Gastroesophageal sphincter (tissue), 4 donors: ENCODE data around the gene RGS10. TPM values are rescaled to one million over a fixed set of nuclear protein-coding genes. Genes with fewer than 3 reads are reported as not detected.

Source experiments
- ATAC-seq: fragments of 150-250 bp; one replicate; pipeline ENCODE4 v1.9.1; 2016; ENCODE audit warnings: mild to moderate bottlenecking, moderate library complexity
- H3K27ac ChIP-seq, 4 donors: fragments of 200-600 bp; sonication (generic) in 3 of 4; 1 replicate in 3 of 4; 2 replicates in 1 of 4; pipeline ENCODE4 v1.5.1; 2016 to 2019
- H3K27me3 ChIP-seq: fragments of 200-600 bp; sonication (generic); one replicate; pipeline ENCODE4 v1.5.1; 2019
- H3K36me3 ChIP-seq, 2 donors: fragments of 200-600 bp; sonication (generic); one replicate each; pipeline ENCODE4 v1.5.1; 2019; ENCODE audit warnings: control low read depth in 1 of 2
- H3K4me1 ChIP-seq, 3 donors: fragments of 200-600 bp; sonication (generic); 1 replicate in 2 of 3; 2 replicates in 1 of 3; pipeline ENCODE4 v1.5.1; 2016 to 2019; ENCODE audit warnings: control low read depth in 2 of 3
- H3K4me3 ChIP-seq, 2 donors: fragments of 200-600 bp; sonication (generic); one replicate each; pipeline ENCODE4 v1.5.1; 2019; ENCODE audit warnings: mild to moderate bottlenecking in 1 of 2, moderate library complexity in 1 of 2
- H3K9me3 ChIP-seq, 3 donors: fragments of 200-600 bp; sonication (generic); one replicate each; pipeline ENCODE4 v1.5.1; 2017 to 2019; ENCODE audit warnings: control low read depth in 2 of 3
- CTCF ChIP-seq, 4 experiments: fragments of 200-600 bp in 2 of 4; fragments of 450-650 bp in 2 of 4; sonication (generic) in 1 of 4; IDR thresholded peaks; one replicate each; pipeline ENCODE4 v1.5.1; 2017 to 2019; ENCODE audit warnings: antibody characterized with exemption in 4 of 4, mild to moderate bottlenecking in 2 of 4, moderate library complexity in 2 of 4
- EP300 ChIP-seq: sonication (generic); formaldehyde crosslinking; IDR thresholded peaks from one replicate; pipeline ENCODE4 v1.6.1; 2017; ENCODE audit warnings: antibody characterized with exemption, mild to moderate bottlenecking
- POLR2A ChIP-seq, 2 donors: fragments of 450-650 bp; IDR thresholded peaks; one replicate each; pipeline ENCODE4 v1.6.1; 2017; ENCODE audit warnings: antibody characterized with exemption in 2 of 2, mild to moderate bottlenecking in 2 of 2, moderate library complexity in 1 of 2
- POLR2AphosphoS5 ChIP-seq: sonication (generic); formaldehyde crosslinking; IDR thresholded peaks from one replicate; pipeline ENCODE4 v1.6.1; 2017; ENCODE audit warnings: antibody characterized with exemption
- WGBS, 2 donors: methylation state at CpG; one replicate each; pipeline ENCODE4 v1.1.5; 2018; ENCODE audit warnings: low coverage in 1 of 2; 5-methylcytosine and 5-hydroxymethylcytosine counted together
- total RNA-seq, 4 donors: library from RNA; depleted of rRNA; stranded (reverse); fragments of >200 nt; gene quantifications; one replicate each; pipeline ENCODE4 v1.1.0, GENCODE V29; 2016

The RGS10 gene
- 10 to 100 TPM; 18.1 to 48.5 (median 33.4) TPM for total RNA-seq

- WGBS, 2 donors, result 0% methylated on average over 7 of the region's 76 CpGs; no CpG with 5 or more reads in 1 of the 2 donors
- Histone ChIP-seq H3K4me3 (peak within 1 kb of the TSS; percentile 77 to 82), H3K9me3 (no peaks in the 10 kb centered on the region), H3K36me3 (no peaks in the 10 kb centered on the region), H3K27ac (peak within 1 kb of the TSS; percentile 30 to 86 (median 82)), H3K4me1 (peaks cover 0 to 74% (median 27%) of the 10 kb centered on the region in 3 donors), H3K27me3 (peaks cover 3% of the 10 kb centered on the region)
- ATAC-seq, result peak; percentile 92
- TF ChIP-seq CTCF (IDR thresholded peaks at IDR 0.05) (no peak), POLR2A (IDR thresholded peaks at IDR 0.05) (peak; percentile 60 to 67), EP300 (no peak), POLR2AphosphoS5 (peak; percentile 41)
Measured at GRCh38 chr10:119542357-119542987, at the start of gene RGS10. Gene RGS10 (minus strand): TSS chr10:119542719. CDS start chr10:119542638, 81 bp downstream.

- Histone ChIP-seq H3K4me1 (peaks cover 7 to 38% (median 10%) of the 10 kb centered on the region in 3 donors), H3K9me3 (no peaks in the 10 kb centered on the region), H3K4me3 (no peak overlapping the region), H3K27ac (no peak overlapping the region), H3K36me3 (peaks cover 3 to 53% of the 10 kb centered on the region in 2 donors), H3K27me3 (no peaks in the 10 kb centered on the region)
- no peak for ATAC-seq
- TF ChIP-seq POLR2AphosphoS5, result no peak
- no peak for TF ChIP-seq CTCF (IDR thresholded peaks at IDR 0.05)
- TF ChIP-seq EP300, result no peak
- no peak for TF ChIP-seq POLR2A (IDR thresholded peaks at IDR 0.05)
- 89 to 92% methylated on average over 4 of the region's 4 CpGs for WGBS, 2 donors
Measured at GRCh38 chr10:119588071-119588470, 45.6 kb upstream of the RGS10 start.

- Histone ChIP-seq H3K36me3 (peaks cover 0 to 76% of the 10 kb centered on the region in 2 donors), H3K4me1 (peaks cover 0 to 26% (median 9%) of the 10 kb centered on the region in 3 donors), H3K27me3 (no peaks in the 10 kb centered on the region), H3K4me3 (no peak overlapping the region), H3K27ac (no peak overlapping the region), H3K9me3 (no peaks in the 10 kb centered on the region)
- TF ChIP-seq EP300 (no peak), POLR2AphosphoS5 (no peak), CTCF (IDR thresholded peaks at IDR 0.05) (no peak), POLR2A (IDR thresholded peaks at IDR 0.05) (no peak)
- WGBS, 2 donors, result 92 to 94% methylated on average over 3 of the region's 3 CpGs
- ATAC-seq, result no peak
Measured at GRCh38 chr10:119578355-119578754, 35.8 kb upstream of the RGS10 start.

- TF ChIP-seq POLR2A (IDR thresholded peaks at IDR 0.05) (no peak), EP300 (no peak), CTCF (IDR thresholded peaks at IDR 0.05) (no peak), POLR2AphosphoS5 (no peak)
- Histone ChIP-seq H3K36me3 (peaks cover 0 to 85% of the 10 kb centered on the region in 2 donors), H3K4me1 (peaks cover 0 to 2% (median 0%) of the 10 kb centered on the region in 3 donors), H3K27ac (no peak overlapping the region), H3K27me3 (no peaks in the 10 kb centered on the region), H3K4me3 (no peak overlapping the region), H3K9me3 (no peaks in the 10 kb centered on the region)
- no peak for ATAC-seq
Measured at GRCh38 chr10:119575991-119576390, 33.5 kb upstream of the RGS10 start.

- peaks cover 0 to 83% of the 10 kb centered on the region in 2 donors for H3K36me3 ChIP-seq
- WGBS, 2 donors, result 31 to 34% methylated on average over 3 to 5 of the region's 5 CpGs
- ATAC-seq, result no peak
- no peak overlapping the region for H3K4me3 ChIP-seq
- TF ChIP-seq CTCF (IDR thresholded peaks at IDR 0.05) (no peak), EP300 (no peak), POLR2A (IDR thresholded peaks at IDR 0.05) (no peak), POLR2AphosphoS5 (no peak)
- H3K4me1 ChIP-seq, result no peaks in the 10 kb centered on the region
- H3K9me3 ChIP-seq, result no peaks in the 10 kb centered on the region
- H3K27ac ChIP-seq, result no peak overlapping the region
- H3K27me3 ChIP-seq, result no peaks in the 10 kb centered on the region
Measured at GRCh38 chr10:119575506-119575905, 33.0 kb upstream of the RGS10 start.
